Measurements from ENCODE around the gene CADPS. TPM values are rescaled to one million over a fixed set of nuclear protein-coding genes. Genes with fewer than 3 reads are reported as not detected.

Gene CADPS
- total RNA-seq, 3 donors from 2014 or later (not counting 1 experiment from before 2014, with no cell fraction given): not detected

- DNase-seq (no peak), ATAC-seq (no peak)
- no peak overlapping the region for H3K4me3 ChIP-seq (ENCODE audit: low read length)
- Mint-ChIP-seq H3K27me3 (ENCODE audit: low read depth in 2 of 2) (no peaks in the 10 kb centered on the region), H3K9me3 (peaks cover 2% of the 10 kb centered on the region in 2 donors), H3K27ac (no peak overlapping the region), H3K4me3 (no peak overlapping the region), H3K36me3 (no peaks in the 10 kb centered on the region), H3K4me1 (no peaks in the 10 kb centered on the region)
- intact Hi-C loops (cut with micrococcal nuclease): no loop called here
- no peak overlapping the region for H3K27ac ChIP-seq (ENCODE audit: low read length)
- no peaks in the 10 kb centered on the region for H3K36me3 ChIP-seq (ENCODE audit: control insufficient read depth, insufficient read depth, low read length)
- no peaks in the 10 kb centered on the region for H3K9me3 ChIP-seq (ENCODE audit: control insufficient read depth, insufficient read depth, low read length)
- no peak for TF ChIP-seq CTCF (IDR thresholded peaks at IDR 0.05)
- no peaks in the 10 kb centered on the region for H3K27me3 ChIP-seq (ENCODE audit: control insufficient read depth, insufficient read depth, low read length)
- no peaks in the 10 kb centered on the region for H3K4me1 ChIP-seq (ENCODE audit: control insufficient read depth, insufficient read depth, low read length)
Observed at GRCh38 chr3:62670351-62670750, 204.9 kb downstream of the CADPS start.

- no peak for TF ChIP-seq CTCF (IDR thresholded peaks at IDR 0.05)
- no peaks in the 10 kb centered on the region for H3K9me3 ChIP-seq (ENCODE audit: control insufficient read depth, insufficient read depth, low read length)
- no peaks in the 10 kb centered on the region for H3K4me1 ChIP-seq (ENCODE audit: control insufficient read depth, insufficient read depth, low read length)
- H3K4me3 Mint-ChIP-seq: no peak overlapping the region
- no peak overlapping the region for H3K27ac Mint-ChIP-seq
- 84% methylated on average over 1 of the region's 1 CpG for WGBS (ENCODE audit: insufficient coverage)
- H3K4me1 Mint-ChIP-seq: no peaks in the 10 kb centered on the region
- no peak for ATAC-seq
- H3K27me3 Mint-ChIP-seq (ENCODE audit: low read depth in 2 of 2): no peaks in the 10 kb centered on the region
- no peak overlapping the region for H3K27ac ChIP-seq (ENCODE audit: low read length)
- no peaks in the 10 kb centered on the region for H3K36me3 Mint-ChIP-seq
- no peak for DNase-seq
- no peak overlapping the region for H3K4me3 ChIP-seq (ENCODE audit: low read length)
- H3K9me3 Mint-ChIP-seq: peaks cover 2% of the 10 kb centered on the region in 2 donors
- intact Hi-C loops (cut with micrococcal nuclease): no loop called here
- H3K36me3 ChIP-seq (ENCODE audit: control insufficient read depth, insufficient read depth, low read length): no peaks in the 10 kb centered on the region
- H3K27me3 ChIP-seq (ENCODE audit: control insufficient read depth, insufficient read depth, low read length): no peaks in the 10 kb centered on the region
Observed at GRCh38 chr3:62669161-62669560, 206.1 kb downstream of the CADPS start.

- H3K9me3 ChIP-seq (ENCODE audit: control insufficient read depth, insufficient read depth, low read length): no peaks in the 10 kb centered on the region
- no peak overlapping the region for H3K4me3 ChIP-seq (ENCODE audit: low read length)
- TF ChIP-seq CTCF (IDR thresholded peaks at IDR 0.05): no peak
- no peaks in the 10 kb centered on the region for H3K27me3 ChIP-seq (ENCODE audit: control insufficient read depth, insufficient read depth, low read length)
- no peak overlapping the region for H3K27ac ChIP-seq (ENCODE audit: low read length)
- Mint-ChIP-seq H3K27me3 (ENCODE audit: low read depth in 2 of 2) (no peaks in the 10 kb centered on the region), H3K9me3 (peaks cover 2% of the 10 kb centered on the region in 2 donors), H3K4me3 (no peak overlapping the region), H3K4me1 (no peaks in the 10 kb centered on the region), H3K36me3 (no peaks in the 10 kb centered on the region), H3K27ac (no peak overlapping the region)
- H3K36me3 ChIP-seq (ENCODE audit: control insufficient read depth, insufficient read depth, low read length): no peaks in the 10 kb centered on the region
- intact Hi-C loops (cut with micrococcal nuclease): no loop called here
- ATAC-seq: no peak
- WGBS (ENCODE audit: insufficient coverage): 68% methylated on average over 5 of the region's 5 CpGs
- no peak for DNase-seq
- H3K4me1 ChIP-seq (ENCODE audit: control insufficient read depth, insufficient read depth, low read length): no peaks in the 10 kb centered on the region
Observed at GRCh38 chr3:62667714-62668113, 207.5 kb downstream of the CADPS start.

GRCh38 chr3:62665627-62666437 lies 209.4 kb downstream of the CADPS start:
- no peaks in the 10 kb centered on the region for H3K36me3 ChIP-seq (ENCODE audit: control insufficient read depth, insufficient read depth, low read length)
- H3K9me3 ChIP-seq (ENCODE audit: control insufficient read depth, insufficient read depth, low read length): no peaks in the 10 kb centered on the region
- ATAC-seq (no peak), DNase-seq (peak in 1 of 2 donors; percentile 1)
- Mint-ChIP-seq H3K9me3 (peaks cover 2% of the 10 kb centered on the region in 2 donors), H3K36me3 (no peaks in the 10 kb centered on the region), H3K4me3 (no peak overlapping the region), H3K27ac (no peak overlapping the region), H3K27me3 (ENCODE audit: low read depth in 2 of 2) (no peaks in the 10 kb centered on the region), H3K4me1 (no peaks in the 10 kb centered on the region)
- intact Hi-C loops (cut with micrococcal nuclease): no loop called here
- 8% methylated on average over 10 of the region's 10 CpGs for WGBS (ENCODE audit: insufficient coverage)
- H3K4me3 ChIP-seq (ENCODE audit: low read length): no peak overlapping the region
- no peaks in the 10 kb centered on the region for H3K4me1 ChIP-seq (ENCODE audit: control insufficient read depth, insufficient read depth, low read length)
- no peak for TF ChIP-seq CTCF (IDR thresholded peaks at IDR 0.05)
- no peak overlapping the region for H3K27ac ChIP-seq (ENCODE audit: low read length)
- H3K27me3 ChIP-seq (ENCODE audit: control insufficient read depth, insufficient read depth, low read length): no peaks in the 10 kb centered on the region

Measured in natural killer cell (primary cell).